ENCODE data around the gene MYBPC3.

MYBPC3 gene

DNA sequence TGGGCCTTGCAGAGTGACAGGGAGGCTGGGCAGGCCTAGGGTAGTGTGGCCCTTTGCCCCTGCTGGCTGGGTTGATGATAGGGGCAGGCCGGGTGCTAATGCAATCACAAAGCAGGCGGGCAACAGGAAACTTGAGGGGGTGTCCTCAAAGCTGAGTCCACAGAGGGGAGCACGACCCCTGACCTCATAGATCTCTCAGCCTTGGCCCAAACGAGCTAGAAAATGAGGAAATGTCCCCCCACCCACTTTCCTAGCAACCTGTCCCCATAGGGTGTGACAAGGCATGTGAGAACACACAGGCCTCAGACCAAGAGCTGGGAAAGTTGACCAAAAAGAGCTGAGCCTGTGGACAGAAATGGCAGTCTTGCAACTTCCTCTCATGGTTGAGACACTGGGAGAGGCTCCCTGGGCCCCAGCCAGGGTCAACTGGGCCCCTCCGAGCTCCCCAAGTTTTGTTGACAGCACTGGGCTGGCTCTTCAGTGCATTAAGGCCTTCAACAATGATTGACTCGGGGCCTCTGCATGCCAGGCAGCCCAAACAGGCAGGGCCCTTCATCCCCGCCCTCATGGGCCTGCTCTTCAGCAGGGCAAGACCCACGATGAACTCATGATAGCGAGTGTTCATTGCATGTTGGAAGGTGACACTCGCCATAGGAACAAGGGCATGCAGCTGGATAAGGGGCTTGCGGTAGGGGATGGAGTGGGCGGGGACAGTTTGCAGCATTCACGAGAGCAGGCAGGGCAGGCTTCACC, 35.6 kb upstream of the MYBPC3 start:
- no peak overlapping the region for H3K27ac ChIP-seq (ENCODE audit: low read length, poor library complexity, severe bottlenecking)
- no peaks in the 10 kb centered on the region for H3K36me3 ChIP-seq (ENCODE audit: control insufficient read depth in 1 of 2, insufficient read depth in 2 of 2, low read depth in 1 of 2, low read length in 2 of 2)
- H3K14ac ChIP-seq (ENCODE audit: low read length in 2 of 2), result no peak overlapping the region
- H2BK15ac ChIP-seq (ENCODE audit: low read depth, poor library complexity, severe bottlenecking), result no peak overlapping the region
- H2BK120ac ChIP-seq (ENCODE audit: low read depth, low read length), result no peak overlapping the region
- H3K9ac ChIP-seq (ENCODE audit: low read length), result no peak overlapping the region
- H4K91ac ChIP-seq (ENCODE audit: low read length), result no peak overlapping the region
- H2BK12ac ChIP-seq (ENCODE audit: low read length in 2 of 2), result no peak overlapping the region
- no peak overlapping the region for H3K4me2 ChIP-seq (ENCODE audit: low read length, poor library complexity, severe bottlenecking)
- H3K27me3 ChIP-seq (ENCODE audit: control insufficient read depth in 1 of 2, insufficient read depth in 1 of 2, low read length in 2 of 2), result no peaks in the 10 kb centered on the region
- no peak overlapping the region for H4K8ac ChIP-seq (ENCODE audit: low read length)
- H3K4me3 ChIP-seq (ENCODE audit: insufficient read depth in 1 of 2, low read depth in 1 of 2, low read length in 2 of 2), result no peak overlapping the region
- peaks cover 10% of the 10 kb centered on the region for H3K4me1 ChIP-seq (ENCODE audit: control insufficient read depth, insufficient read depth, low read depth, low read length)
- H3K4ac ChIP-seq (ENCODE audit: low read depth in 1 of 2, low read length in 2 of 2), result no peak overlapping the region
- no peak overlapping the region for H2AFZ ChIP-seq (ENCODE audit: low read depth, low read length)
- no peak overlapping the region for H3K18ac ChIP-seq (ENCODE audit: low read depth in 1 of 2, low read length in 2 of 2)
- H2BK5ac ChIP-seq (ENCODE audit: low read depth, low read length, poor library complexity, severe bottlenecking), result no peak overlapping the region
- H3K23ac ChIP-seq (ENCODE audit: low read length in 2 of 2), result no peak overlapping the region
- 84% methylated on average over 13 of the region's 13 CpGs for WGBS
- no peaks in the 10 kb centered on the region for H3K9me3 ChIP-seq (ENCODE audit: control insufficient read depth, low read length)
- H3K79me1 ChIP-seq (replicated peaks; ENCODE audit: low read length, poor library complexity, severe bottlenecking), result no peaks in the 10 kb centered on the region
- no peak overlapping the region for H2AK5ac ChIP-seq (ENCODE audit: low read length, severe bottlenecking)
- no peak for DNase-seq

DNA sequence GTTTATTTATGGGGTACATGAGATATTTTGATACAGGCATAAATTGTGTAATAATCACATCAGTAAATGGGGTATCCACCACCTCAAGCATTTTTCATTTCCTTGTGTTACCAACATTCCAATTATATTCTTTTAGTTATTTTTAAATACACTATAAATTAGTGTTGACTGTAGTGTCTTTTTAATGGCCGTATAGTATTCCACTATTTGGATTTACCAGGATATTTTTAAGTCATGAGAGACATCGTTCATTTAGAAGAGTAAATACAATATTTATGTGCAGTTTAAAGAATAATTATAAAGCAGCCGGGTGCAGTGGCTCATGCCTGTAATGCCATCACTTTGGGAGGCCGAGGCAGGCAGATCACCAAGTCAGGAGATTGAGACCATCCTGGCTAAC, 32.0 kb upstream of the MYBPC3 start:
- Histone ChIP-seq H3K4me1 (ENCODE audit: control insufficient read depth, insufficient read depth, low read depth, low read length) (no peaks in the 10 kb centered on the region), H2BK120ac (ENCODE audit: low read depth, low read length) (no peak overlapping the region), H3K9me3 (ENCODE audit: control insufficient read depth, low read length) (no peaks in the 10 kb centered on the region), H4K91ac (ENCODE audit: low read length) (no peak overlapping the region), H3K18ac (ENCODE audit: low read depth in 1 of 2, low read length in 2 of 2) (no peak overlapping the region), H3K4ac (ENCODE audit: low read depth in 1 of 2, low read length in 2 of 2) (no peak overlapping the region), H3K27me3 (ENCODE audit: control insufficient read depth in 1 of 2, insufficient read depth in 1 of 2, low read length in 2 of 2) (peaks cover 0 to 4% of the 10 kb centered on the region in 2 experiments), H3K23ac (ENCODE audit: low read length in 2 of 2) (no peak overlapping the region), H3K9ac (ENCODE audit: low read length) (no peak overlapping the region), H3K79me1 (replicated peaks; ENCODE audit: low read length, poor library complexity, severe bottlenecking) (no peaks in the 10 kb centered on the region), H3K4me2 (ENCODE audit: low read length, poor library complexity, severe bottlenecking) (no peak overlapping the region), H2AFZ (ENCODE audit: low read depth, low read length) (no peak overlapping the region), H2AK5ac (ENCODE audit: low read length, severe bottlenecking) (no peak overlapping the region), H2BK5ac (ENCODE audit: low read depth, low read length, poor library complexity, severe bottlenecking) (no peak overlapping the region), H2BK12ac (ENCODE audit: low read length in 2 of 2) (no peak overlapping the region), H4K8ac (ENCODE audit: low read length) (no peak overlapping the region), H2BK15ac (ENCODE audit: low read depth, poor library complexity, severe bottlenecking) (no peak overlapping the region), H3K4me3 (ENCODE audit: insufficient read depth in 1 of 2, low read depth in 1 of 2, low read length in 2 of 2) (no peak overlapping the region), H3K27ac (ENCODE audit: low read length, poor library complexity, severe bottlenecking) (no peak overlapping the region), H3K14ac (ENCODE audit: low read length in 2 of 2) (no peak overlapping the region), H3K36me3 (ENCODE audit: control insufficient read depth in 1 of 2, insufficient read depth in 2 of 2, low read depth in 1 of 2, low read length in 2 of 2) (no peaks in the 10 kb centered on the region)
- no peak for DNase-seq
- 91% methylated on average over 3 of the region's 4 CpGs for WGBS

DNA sequence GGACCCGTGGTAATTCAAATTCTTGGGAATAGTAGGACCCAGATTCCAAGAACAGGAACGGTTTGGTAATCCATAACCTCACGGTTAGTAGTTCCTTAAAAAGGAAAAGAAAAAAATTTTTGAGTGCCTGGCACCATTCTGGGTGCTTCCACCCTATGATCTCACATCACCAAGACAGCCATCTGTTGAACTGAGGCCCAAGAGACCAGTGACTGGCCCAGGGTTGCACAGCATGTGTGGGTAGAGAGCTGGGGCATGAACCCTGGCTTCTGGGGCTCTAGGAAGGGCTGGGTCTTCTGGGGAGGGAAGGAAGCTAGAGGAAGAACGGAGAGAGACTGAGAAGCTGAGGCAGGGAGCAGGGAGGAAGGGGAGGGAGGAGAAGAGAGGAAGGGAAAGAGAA, 30.6 kb upstream of the MYBPC3 start:
- H3K4me3 ChIP-seq (ENCODE audit: insufficient read depth in 1 of 2, low read depth in 1 of 2, low read length in 2 of 2), result no peak overlapping the region
- WGBS, result 81% methylated on average over 3 of the region's 4 CpGs
- no peak for DNase-seq

DNA sequence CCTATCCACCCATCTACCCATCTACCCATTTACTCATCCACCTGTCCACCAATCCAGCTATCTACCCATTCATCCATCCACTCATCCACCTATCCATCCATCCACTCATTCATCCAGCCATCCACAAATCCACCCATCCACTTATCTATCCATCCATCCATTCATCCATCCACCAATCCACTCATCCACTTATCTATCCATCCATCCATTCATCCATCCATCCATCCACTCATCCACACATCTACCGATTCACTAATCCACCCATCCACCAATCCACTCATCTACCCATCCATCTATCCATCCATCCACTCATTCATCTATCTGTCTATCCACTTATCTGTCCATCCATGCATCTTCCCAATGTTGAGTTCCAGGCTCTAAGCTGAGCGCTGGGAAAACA, 27.6 kb upstream of the MYBPC3 start:
- WGBS, result 96% methylated on average over 2 of the region's 2 CpGs
- no peak overlapping the region for H4K91ac ChIP-seq (ENCODE audit: low read length)
- H3K4ac ChIP-seq (ENCODE audit: low read depth in 1 of 2, low read length in 2 of 2), result no peak overlapping the region

More for the DNA sequence above, 30.6 kb upstream of the MYBPC3 start:
- Histone ChIP-seq H2BK15ac (ENCODE audit: low read depth, poor library complexity, severe bottlenecking) (no peak overlapping the region), H3K79me1 (replicated peaks; ENCODE audit: low read length, poor library complexity, severe bottlenecking) (no peaks in the 10 kb centered on the region), H3K9ac (ENCODE audit: low read length) (no peak overlapping the region), H3K4me2 (ENCODE audit: low read length, poor library complexity, severe bottlenecking) (no peak overlapping the region), H3K4me1 (ENCODE audit: control insufficient read depth, insufficient read depth, low read depth, low read length) (no peaks in the 10 kb centered on the region), H2AFZ (ENCODE audit: low read depth, low read length) (no peak overlapping the region), H4K8ac (ENCODE audit: low read length) (no peak overlapping the region), H2AK5ac (ENCODE audit: low read length, severe bottlenecking) (no peak overlapping the region), H3K4ac (ENCODE audit: low read depth in 1 of 2, low read length in 2 of 2) (no peak overlapping the region), H3K9me3 (ENCODE audit: control insufficient read depth, low read length) (no peaks in the 10 kb centered on the region), H2BK5ac (ENCODE audit: low read depth, low read length, poor library complexity, severe bottlenecking) (no peak overlapping the region), H4K91ac (ENCODE audit: low read length) (no peak overlapping the region), H2BK12ac (ENCODE audit: low read length in 2 of 2) (no peak overlapping the region), H3K23ac (ENCODE audit: low read length in 2 of 2) (no peak overlapping the region), H3K36me3 (ENCODE audit: control insufficient read depth in 1 of 2, insufficient read depth in 2 of 2, low read depth in 1 of 2, low read length in 2 of 2) (no peaks in the 10 kb centered on the region), H3K27me3 (ENCODE audit: control insufficient read depth in 1 of 2, insufficient read depth in 1 of 2, low read length in 2 of 2) (peaks cover 4 to 7% of the 10 kb centered on the region in 2 experiments), H3K27ac (ENCODE audit: low read length, poor library complexity, severe bottlenecking) (no peak overlapping the region), H3K14ac (ENCODE audit: low read length in 2 of 2) (no peak overlapping the region), H3K18ac (ENCODE audit: low read depth in 1 of 2, low read length in 2 of 2) (no peak overlapping the region), H2BK120ac (ENCODE audit: low read depth, low read length) (no peak overlapping the region)

More for the DNA sequence above, 27.6 kb upstream of the MYBPC3 start:
- Histone ChIP-seq H2BK12ac (ENCODE audit: low read length in 2 of 2) (no peak overlapping the region), H3K23ac (ENCODE audit: low read length in 2 of 2) (no peak overlapping the region), H3K18ac (ENCODE audit: low read depth in 1 of 2, low read length in 2 of 2) (no peak overlapping the region), H3K36me3 (ENCODE audit: control insufficient read depth in 1 of 2, insufficient read depth in 2 of 2, low read depth in 1 of 2, low read length in 2 of 2) (no peaks in the 10 kb centered on the region), H2BK15ac (ENCODE audit: low read depth, poor library complexity, severe bottlenecking) (no peak overlapping the region), H3K4me1 (ENCODE audit: control insufficient read depth, insufficient read depth, low read depth, low read length) (peaks cover 16% of the 10 kb centered on the region), H4K8ac (ENCODE audit: low read length) (no peak overlapping the region), H2BK120ac (ENCODE audit: low read depth, low read length) (no peak overlapping the region), H3K9ac (ENCODE audit: low read length) (no peak overlapping the region), H3K4me3 (ENCODE audit: insufficient read depth in 1 of 2, low read depth in 1 of 2, low read length in 2 of 2) (no peak overlapping the region), H3K27ac (ENCODE audit: low read length, poor library complexity, severe bottlenecking) (no peak overlapping the region), H3K79me1 (replicated peaks; ENCODE audit: low read length, poor library complexity, severe bottlenecking) (no peaks in the 10 kb centered on the region), H3K4me2 (ENCODE audit: low read length, poor library complexity, severe bottlenecking) (no peak overlapping the region), H2AK5ac (ENCODE audit: low read length, severe bottlenecking) (no peak overlapping the region), H3K14ac (ENCODE audit: low read length in 2 of 2) (no peak overlapping the region), H3K9me3 (ENCODE audit: control insufficient read depth, low read length) (no peaks in the 10 kb centered on the region), H2AFZ (ENCODE audit: low read depth, low read length) (no peak overlapping the region), H2BK5ac (ENCODE audit: low read depth, low read length, poor library complexity, severe bottlenecking) (no peak overlapping the region), H3K27me3 (ENCODE audit: control insufficient read depth in 1 of 2, insufficient read depth in 1 of 2, low read length in 2 of 2) (peaks cover 4 to 7% of the 10 kb centered on the region in 2 experiments)
- DNase-seq, result no peak
